Heart right ventricle (tissue), 16 donors: Measurements from ENCODE around the gene PATE1. TPM values are rescaled to one million over a fixed set of nuclear protein-coding genes. Genes with fewer than 3 reads are reported as not detected.

Experiments used
- ATAC-seq, 8 donors: fragments of 200-7000 bp; cut with Tn5 transposase; one replicate each; pipeline ENCODE4 v1.9.1; 2020; ENCODE audit warnings: mild to moderate bottlenecking in 8 of 8, moderate library complexity in 8 of 8, moderate number of reproducible peaks in 1 of 8
- DNase-seq, 2 donors: peaks; one replicate each; pipeline ENCODE4 v3.0.0-alpha.2; 2020
- H3K27ac ChIP-seq, 10 donors: fragments of 200-600 bp; sonication (generic) in 2 of 10; one replicate each; pipeline versions ENCODE4 v1.5.0 to v1.8.0; 2020 to 2022; ENCODE audit warnings: mild to moderate bottlenecking in 3 of 10
- H3K27me3 ChIP-seq, 7 donors: fragments of 200-600 bp; one replicate each; pipeline ENCODE4 v1.8.0; 2021 to 2022; ENCODE audit warnings: mild to moderate bottlenecking in 2 of 7
- H3K36me3 ChIP-seq, 9 donors: fragments of 200-600 bp; sonication (generic) in 1 of 9; one replicate each; pipeline versions ENCODE4 v1.5.0 to v1.8.0; 2020 to 2022; ENCODE audit warnings: mild to moderate bottlenecking in 2 of 9
- H3K4me1 ChIP-seq, 9 donors: fragments of 200-600 bp; sonication (generic) in 1 of 9; one replicate each; pipeline versions ENCODE4 v1.5.0 to v1.8.0; 2020 to 2022; ENCODE audit warnings: mild to moderate bottlenecking in 4 of 9
- H3K4me3 ChIP-seq, 10 donors: fragments of 200-600 bp; sonication (generic) in 2 of 10; one replicate each; pipeline versions ENCODE4 v1.5.0 to v1.8.0; 2020 to 2022; ENCODE audit warnings: mild to moderate bottlenecking in 7 of 10, moderate library complexity in 2 of 10
- H3K9me3 ChIP-seq, 11 donors: fragments of 200-600 bp in 10 of 11; sonication (generic) in 2 of 11; one replicate each; pipeline versions ENCODE4 v1.5.0 to v1.8.0; 2013 to 2022; ENCODE audit warnings: mild to moderate bottlenecking in 2 of 11, control low read depth in 1 of 11, moderate library complexity in 1 of 11
- CTCF ChIP-seq, 9 donors: fragments of 200-600 bp; sonication (generic) in 2 of 9; IDR thresholded peaks; one replicate each; pipeline versions ENCODE4 v1.5.0 to v1.8.0; 2021 to 2022; ENCODE audit warnings: antibody characterized with exemption in 9 of 9, mild to moderate bottlenecking in 5 of 9, moderate library complexity in 1 of 9
- WGBS, 2 donors: extraction: QIAGEN DNeasy Blood & Tissue Kit; methylation state at CpG; one replicate each; pipeline ENCODE4 v1.1.7; 2013; ENCODE audit warnings: inconsistent platforms in 1 of 2; 5-methylcytosine and 5-hydroxymethylcytosine counted together
- intact Hi-C, 10 donors: fragments of 100-400 bp; cut with DNase I; formaldehyde crosslinking; loops; one replicate each; pipeline versions ENCODE4 v1.11.1 to v1.14.2; 2022
- polyA plus RNA-seq, 2 donors: library from polyadenylated mRNA; stranded (reverse); fragments of 200-250 nt; gene quantifications; one replicate each; pipeline ENCODE4 v1.2.3, GENCODE V29; 2013
- total RNA-seq, 10 donors: library from RNA; stranded (reverse); fragmentation: NEBNext Ultra II Directional in 3 of 10; extraction: Animal tissue kit (Norgen Biotek cat#: 25700) in 3 of 10; gene quantifications; one replicate each; pipeline versions ENCODE4 v1.2.1 to v1.2.4, GENCODE V29; 2021 to 2023
- donor health status: Arrhythmogenic right ventricular cardiomyopathy.
- donor health status: ischemic (EF 13 %, LVEDD 7.1; RV severe dilation, severe dysfunction).
- donor health status: healthy with polysubstance abuse.
- donor health status: DM: no; HTN: yes; CAD: no.
- donor health status: DM: no; HTN: no; CAD: no.
- donor health status: ischemic (EF 25% LVEDD 6.9; RV normal size, moderate dysfunction).
- donor health status: ischemic (EF 25% LVEDD 5.7; RV mildly dilated, moderate dysfunction).
- donor health status: healthy.
- donor health status: DM: yes; HTN: yes; CAD: no.
- donor health status: Ischemic cardiomyopathy.
- donor health status: ischemic (EF 35%, LVEDD 5.7; RV mildly dilated, moderate dysfunction).
- donor health status: nonischemic (EF 11% LVEDD 7.7; RV severe dilation, severe dysfunction).
- donor health status: DM: yes; HTN: yes; CAD: no.
- donor health status: PGD.
- donor health status: ischemic (EF 29% LVEDD 5.4; RV normal size, mild dysfunction).
- donor health status: nonischemic (EF 23%, LVEDD 6.1; RV moderate dilation, normal function).

PATE1 gene
- total and polyA plus RNA-seq, 12 donors: not detected

DNA sequence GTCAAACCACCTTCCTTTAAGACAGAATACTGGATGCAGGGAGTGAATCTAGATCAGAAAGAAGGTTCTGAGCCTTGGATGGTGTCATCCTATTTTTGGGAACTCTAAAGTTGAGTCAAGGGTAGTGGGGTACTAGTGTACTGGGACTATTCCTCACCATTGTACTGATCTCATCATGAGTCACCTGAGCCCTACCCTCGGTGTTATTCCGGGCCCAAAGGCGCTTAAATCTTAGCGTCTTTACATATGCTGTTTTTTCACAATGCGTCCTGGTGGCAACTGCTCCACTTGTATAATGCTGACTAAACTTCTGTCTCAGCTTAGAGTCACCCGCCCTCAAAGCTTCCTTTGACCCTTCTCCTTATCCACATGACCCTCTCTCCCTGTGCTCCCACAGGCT is 25.3 kb upstream of the PATE1 start:
- Histone ChIP-seq H3K9me3 (peaks cover 0 to 12% (median 0%) of the 10 kb centered on the region in 11 donors), H3K27me3 (peaks cover 0 to 9% (median 0%) of the 10 kb centered on the region in 7 donors), H3K27ac (no peak overlapping the region), H3K4me1 (no peaks in the 10 kb centered on the region), H3K4me3 (no peak overlapping the region), H3K36me3 (no peaks in the 10 kb centered on the region)
- intact Hi-C loops: no loop called here
- DNase-seq (no peak), ATAC-seq (no peak)
- TF ChIP-seq CTCF (IDR thresholded peaks at IDR 0.05): no peak
- 82 to 83% methylated on average over 6 of the region's 6 CpGs for WGBS, 2 donors

- Histone ChIP-seq H3K4me1 (no peaks in the 10 kb centered on the region), H3K36me3 (no peaks in the 10 kb centered on the region), H3K27ac (no peak overlapping the region), H3K4me3 (no peak overlapping the region), H3K27me3 (peaks cover 0 to 9% (median 0%) of the 10 kb centered on the region in 7 donors), H3K9me3 (no peaks in the 10 kb centered on the region)
- DNase-seq (no peak), ATAC-seq (no peak)
- peak in 1 of 9 donors; percentile 10 for TF ChIP-seq CTCF (IDR thresholded peaks at IDR 0.05)
- 74 to 89% methylated on average over 1 of the region's 1 CpG for WGBS, 2 donors
- intact Hi-C loops: no loop called here
Measured at GRCh38 chr11:125724125-125724524, 22.0 kb upstream of the PATE1 start.

DNA sequence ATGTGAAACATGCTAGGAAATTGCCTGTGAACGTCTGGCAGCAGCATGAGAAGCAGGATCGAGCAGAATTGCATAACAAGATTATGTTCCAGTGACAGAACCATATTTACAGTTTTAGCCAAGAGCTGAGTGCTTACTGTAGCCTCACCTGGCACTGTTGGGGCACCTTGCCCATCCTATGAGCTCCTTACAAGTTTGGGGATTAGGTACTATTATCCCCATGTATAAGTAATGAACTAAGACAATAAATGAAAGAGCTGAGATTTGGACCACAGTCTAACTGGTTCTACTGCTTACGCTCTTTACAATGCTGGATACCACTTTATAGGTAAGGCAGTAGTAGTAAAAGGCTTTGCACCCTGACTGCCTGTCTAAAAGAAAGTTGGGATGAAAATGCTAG is 17.1 kb upstream of the PATE1 start:
- 69 to 74% methylated on average over 3 of the region's 3 CpGs for WGBS, 2 donors
- Histone ChIP-seq H3K27ac (no peak overlapping the region), H3K9me3 (no peaks in the 10 kb centered on the region), H3K36me3 (no peaks in the 10 kb centered on the region), H3K27me3 (peaks cover 0 to 4% (median 0%) of the 10 kb centered on the region in 7 donors), H3K4me3 (no peak overlapping the region), H3K4me1 (no peaks in the 10 kb centered on the region)
- no peak for DNase-seq
- intact Hi-C loops: no loop called here
- no peak for TF ChIP-seq CTCF (IDR thresholded peaks at IDR 0.05)
- ATAC-seq: no peak

DNA sequence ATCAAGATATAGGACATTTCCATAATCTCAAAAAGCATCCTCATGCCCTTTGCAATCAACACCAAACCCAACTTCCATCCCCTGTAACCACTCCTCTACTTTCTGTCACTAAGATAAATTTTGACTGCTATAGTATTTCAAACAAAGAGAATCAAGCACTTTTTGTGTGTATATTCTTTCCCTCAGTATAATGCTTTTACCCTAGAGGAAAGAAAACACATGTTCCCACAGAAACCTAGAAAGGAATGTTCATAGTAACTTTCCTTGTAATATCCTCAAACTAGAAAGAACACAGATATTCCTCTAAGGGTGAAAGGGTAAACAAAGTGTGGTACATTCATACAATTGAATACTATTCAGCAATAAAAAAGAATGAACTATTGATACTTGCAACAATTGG is 5.5 kb upstream of the PATE1 start:
- TF ChIP-seq CTCF (IDR thresholded peaks at IDR 0.05): no peak

More for the DNA sequence above, 5.5 kb upstream of the PATE1 start:
- Histone ChIP-seq H3K36me3 (no peaks in the 10 kb centered on the region), H3K4me1 (no peaks in the 10 kb centered on the region), H3K9me3 (peaks cover 0 to 19% (median 3%) of the 10 kb centered on the region in 11 donors), H3K4me3 (no peak overlapping the region), H3K27ac (no peak overlapping the region), H3K27me3 (peaks cover 0 to 4% (median 0%) of the 10 kb centered on the region in 7 donors)
- no peak for ATAC-seq
- intact Hi-C loops: no loop called here
- no peak for DNase-seq
